IMR-90 (cell line): ENCODE data around the gene ZNF423. TPM values are rescaled to one million over a fixed set of nuclear protein-coding genes. Genes with fewer than 3 reads are reported as not detected.

Experiments used
- ATAC-seq: fragments of 200-7000 bp; cut with Tn5 transposase; 2 replicates; pipeline ENCODE4 v1.9.1; 2020; ENCODE audit warnings: low read depth, mild to moderate bottlenecking, moderate library complexity
- BruUV-seq: library from RNA; stranded (reverse); fragments of 400-500 nt; replicated peaks from 2 replicates; lab custom pipeline; 2021; lab: Mats Ljungman, UMichigan
- CTCF ChIA-PET: fragments of 300-600 bp; formaldehyde crosslinking; extraction: SDS; loops from one replicate; lab custom pipeline; 2021; ENCODE audit warnings: antibody characterized with exemption; lab: Yijun Ruan, JAX
- POLR2A ChIA-PET: fragments of 300-600 bp; sonication (Branson Sonifier 250); formaldehyde crosslinking; loops from one replicate; lab custom pipeline; 2022; ENCODE audit warnings: antibody characterized with exemption; ENCODE audit not compliant: unreplicated experiment; lab: Charles Lee
- DNase-seq: peaks from one replicate; pipeline ENCODE4 v3.0.0; 2013
- H2AFZ ChIP-seq: replicated peaks from 2 replicates; pipeline ENCODE3; 2013; ENCODE audit warnings: low read length, mild to moderate bottlenecking; ENCODE audit not compliant: poor library complexity
- H2AK5ac ChIP-seq: 2 replicates; pipeline ENCODE4 v1.6.1; 2013; ENCODE audit warnings: low read depth, low read length, inconsistent platforms
- H2AK9ac ChIP-seq: replicated peaks from 2 replicates; pipeline ENCODE3; 2013; ENCODE audit warnings: mild to moderate bottlenecking, low read depth, low read length, moderate library complexity; ENCODE audit not compliant: poor library complexity
- H2BK120ac ChIP-seq: 2 replicates; pipeline ENCODE4 v1.6.1; 2013; ENCODE audit warnings: low read depth, low read length, inconsistent platforms
- H2BK15ac ChIP-seq: 3 replicates; pipeline ENCODE4 v1.6.1; 2013; ENCODE audit warnings: low read depth, low read length, inconsistent platforms
- H2BK20ac ChIP-seq: 2 replicates; pipeline ENCODE4 v1.6.1; 2013; ENCODE audit warnings: low read depth, mild to moderate bottlenecking, inconsistent platforms, low read length, moderate library complexity
- H2BK5ac ChIP-seq: 2 replicates; pipeline ENCODE4 v1.6.1; 2013; ENCODE audit warnings: mild to moderate bottlenecking, low read depth, low read length, inconsistent platforms; ENCODE audit not compliant: poor library complexity, severe bottlenecking
- H3K14ac ChIP-seq: replicated peaks from 2 replicates; pipeline ENCODE4 v1.6.1; 2013; ENCODE audit warnings: low read depth, low read length, inconsistent platforms
- H3K18ac ChIP-seq: 2 replicates; pipeline ENCODE4 v1.6.1; 2013; ENCODE audit warnings: low read depth, low read length, control low read depth
- H3K23ac ChIP-seq: 2 replicates; pipeline ENCODE4 v1.6.1; 2013; ENCODE audit warnings: low read depth, low read length, inconsistent platforms
- H3K27ac ChIP-seq: 2 replicates; pipeline ENCODE4 v1.5.1; 2013; ENCODE audit warnings: mild to moderate bottlenecking, control low read depth, low read length; ENCODE audit not compliant: insufficient read depth
- H3K27me3 ChIP-seq: 2 replicates; pipeline ENCODE4 v1.6.1; 2013; ENCODE audit warnings: low read length; ENCODE audit not compliant: control insufficient read depth, insufficient read depth
- H3K36me3 ChIP-seq: 2 replicates; pipeline ENCODE4 v1.6.1; 2013; ENCODE audit warnings: low read length, mixed read lengths; ENCODE audit not compliant: control insufficient read depth, insufficient read depth
- H3K4ac ChIP-seq: 2 replicates; pipeline ENCODE4 v1.6.1; 2013; ENCODE audit warnings: low read depth, low read length, inconsistent platforms
- H3K4me1 ChIP-seq: 2 replicates; pipeline ENCODE4 v1.6.1; 2013; ENCODE audit warnings: low read length, mixed read lengths; ENCODE audit not compliant: control insufficient read depth, insufficient read depth
- H3K4me2 ChIP-seq: 2 replicates; pipeline ENCODE4 v1.6.1; 2013; ENCODE audit warnings: low read depth, mild to moderate bottlenecking, control low read depth, low read length, moderate library complexity
- H3K4me3 ChIP-seq: 2 replicates; pipeline ENCODE4 v1.5.1; 2013; ENCODE audit warnings: low read depth, mild to moderate bottlenecking, control low read depth, low read length, moderate library complexity; ENCODE audit not compliant: insufficient read depth
- H3K56ac ChIP-seq: 2 replicates; pipeline ENCODE4 v1.6.1; 2013; ENCODE audit warnings: low read length, inconsistent platforms; ENCODE audit not compliant: insufficient read depth; ENCODE audit errors: extremely low read depth
- H3K79me1 ChIP-seq, 2 experiments: 2 replicates each; pipeline ENCODE4 v1.6.1; 2013; ENCODE audit warnings: low read length in 2 of 2, inconsistent platforms in 1 of 2, low read depth in 1 of 2
- H3K9ac ChIP-seq: 2 replicates; pipeline ENCODE4 v1.6.1; 2013; ENCODE audit warnings: low read depth, low read length, control low read depth
- H3K9me1 ChIP-seq: 2 replicates; pipeline ENCODE4 v1.6.1; 2013; ENCODE audit warnings: low read length, inconsistent platforms; ENCODE audit not compliant: insufficient read depth
- H3K9me3 ChIP-seq: 2 replicates; pipeline ENCODE4 v1.6.1; 2013; ENCODE audit warnings: low read length; ENCODE audit not compliant: control insufficient read depth, insufficient read depth
- H4K20me1 ChIP-seq: 2 replicates; pipeline ENCODE4 v1.6.1; 2013; ENCODE audit warnings: low read length, inconsistent platforms; ENCODE audit not compliant: insufficient read depth
- H4K5ac ChIP-seq: 2 replicates; pipeline ENCODE4 v1.6.1; 2013; ENCODE audit warnings: mild to moderate bottlenecking, low read depth, low read length, control low read depth
- H4K8ac ChIP-seq, 2 experiments: 2 replicates each; pipeline ENCODE4 v1.6.1; 2013; ENCODE audit warnings: low read depth in 2 of 2, low read length in 2 of 2, control low read depth in 1 of 2, inconsistent platforms in 1 of 2
- H4K91ac ChIP-seq: 2 replicates; pipeline ENCODE4 v1.6.1; 2013; ENCODE audit warnings: low read depth, low read length, inconsistent platforms; ENCODE audit not compliant: insufficient read depth
- CEBPB ChIP-seq: IDR thresholded peaks from 2 replicates; pipeline ENCODE4 v1.6.1; 2012; ENCODE audit warnings: low read depth, low read length, improper control_type of control experiment
- CTCF ChIP-seq: conservative IDR thresholded peaks from 2 replicates; pipeline ENCODE4 v1.5.1; 2012; ENCODE audit warnings: mild to moderate bottlenecking, low read depth, low read length, improper control_type of control experiment
- ELK1 ChIP-seq: fragments of 150-350 bp; IDR thresholded peaks from 2 replicates; pipeline ENCODE4 v1.6.1; 2016; ENCODE audit warnings: low read depth, mild to moderate bottlenecking, low read length, moderate library complexity, borderline replicate concordance
- FOS ChIP-seq: fragments of 150-350 bp; IDR thresholded peaks from 2 replicates; pipeline ENCODE4 v1.6.1; 2016; ENCODE audit warnings: low read depth, low read length
- MAFK ChIP-seq: IDR thresholded peaks from 2 replicates; pipeline ENCODE4 v1.6.1; 2012; ENCODE audit warnings: low read depth, low read length, improper control_type of control experiment
- RAD21 ChIP-seq: IDR thresholded peaks from 2 replicates; pipeline ENCODE4 v1.6.1; 2012; ENCODE audit warnings: low read length, improper control_type of control experiment
- RFX5 ChIP-seq: IDR thresholded peaks from 2 replicates; pipeline ENCODE4 v1.8.0; 2012; ENCODE audit warnings: low read depth, mild to moderate bottlenecking, low read length, moderate library complexity
- WGBS, 2 experiments: methylation state at CpG; one replicate each; pipeline versions ENCODE4 v1.1.5 to v1.1.7; 2013; ENCODE audit warnings: missing lambda C conversion rate in 2 of 2; ENCODE audit not compliant: insufficient read length in 1 of 2; ENCODE audit errors: extremely low coverage in 2 of 2; 5-methylcytosine and 5-hydroxymethylcytosine counted together
- dilution Hi-C: fragments of 300-500 bp; cut with HindIII; formaldehyde crosslinking; loops from one replicate; pipeline ENCODE4 v1.14.3; 2018; ENCODE audit warnings: low sequenced_read_pairs; ENCODE audit not compliant: unreplicated experiment
- in situ Hi-C: fragments of 300-500 bp; cut with MboI; formaldehyde crosslinking; loops from 3 replicates; pipeline ENCODE4 v1.14.3; 2019; ENCODE audit warnings: low sequenced_read_pairs, inconsistent platforms, mixed read lengths
- intact Hi-C: fragments of 100-400 bp; cut with micrococcal nuclease; formaldehyde crosslinking; loops from 2 replicates; pipeline ENCODE4 v1.10.0; 2022
- polyA plus RNA-seq, 3 experiments: library from polyadenylated mRNA; depleted of rRNA; stranded (reverse); fragments of >200 nt; gene quantifications; 2 replicates each; pipeline ENCODE4 v1.2.3, GENCODE V29; 2012; ENCODE audit warnings: low replicate concordance in 1 of 3
- total RNA-seq: library from RNA; depleted of rRNA; stranded (reverse); fragments of >200 nt; gene quantifications from 2 replicates; pipeline ENCODE4 v1.2.3, GENCODE V29; 2012

The ZNF423 gene
- total and polyA plus RNA-seq, 2 of the 4 experiments (the other 2 are of a cell fraction): under 0.01 to 0.10 TPM

GRCh38 chr16:49684696-49685095 is 171.2 kb downstream of the ZNF423 start:
- Histone ChIP-seq H3K27ac (no peak overlapping the region), H3K4me3 (no peak overlapping the region), H2AK9ac (no peak overlapping the region), H3K4me2 (no peak overlapping the region), H4K91ac (no peak overlapping the region), H2BK5ac (no peak overlapping the region), H4K8ac (no peak overlapping the region), H3K4me1 (no peaks in the 10 kb centered on the region), H3K14ac (no peak overlapping the region), H3K23ac (no peak overlapping the region), H2BK20ac (no peak overlapping the region), H3K36me3 (no peaks in the 10 kb centered on the region), H4K20me1 (no peaks in the 10 kb centered on the region), H3K56ac (no peak overlapping the region), H2AFZ (no peak overlapping the region), H2BK120ac (no peak overlapping the region), H3K9ac (no peak overlapping the region), H3K27me3 (peaks cover 25% of the 10 kb centered on the region), H3K18ac (no peak overlapping the region), H2BK15ac (no peak overlapping the region), H3K9me1 (no peaks in the 10 kb centered on the region), H4K5ac (no peak overlapping the region), H3K9me3 (no peaks in the 10 kb centered on the region), H2AK5ac (no peak overlapping the region), H3K4ac (no peak overlapping the region), H3K79me1 (no peaks in the 10 kb centered on the region)
- intact Hi-C loops: no loop called here
- 35% methylated on average over 2 of the region's 10 CpGs; no CpG with 5 or more reads in 1 of the 2 experiments for WGBS, 2 experiments
- ATAC-seq: no peak
- POLR2A ChIA-PET: no interaction called here
- in situ Hi-C loops: no loop called here
- no peak for DNase-seq
- no TSS peak for BruUV-seq
- TF ChIP-seq CEBPB: no peak
- no peak for TF ChIP-seq RFX5
- TF ChIP-seq CTCF: no peak
- no peak for TF ChIP-seq FOS
- TF ChIP-seq ELK1: no peak
- TF ChIP-seq RAD21: no peak
- TF ChIP-seq MAFK: no peak
- CTCF ChIA-PET: no interaction called here
- dilution Hi-C loops: no loop called here
